K562 (cell line): ENCODE data around the gene POC1B. TPM values are rescaled to one million over a fixed set of nuclear protein-coding genes. Genes with fewer than 3 reads are reported as not detected.

Source experiments
- ATAC-seq: fragments of 200-7000 bp; cut with Tn5 transposase; 3 replicates; pipeline ENCODE4 v1.9.1; 2020; ENCODE audit warnings: moderate library complexity
- BruUV-seq: library from RNA; stranded (reverse); fragments of 400-500 nt; replicated peaks from 2 replicates; lab custom pipeline; 2021; lab: Mats Ljungman, UMichigan
- CTCF ChIA-PET: fragments of 300-600 bp; formaldehyde crosslinking; extraction: SDS; loops from one replicate; lab custom pipeline; 2021; ENCODE audit warnings: low intra/inter-chr PET ratio; lab: Yijun Ruan, JAX
- POLR2A ChIA-PET: fragments of 300-600, 350-650 bp; sonication (Branson Sonifier 250); formaldehyde crosslinking; extraction: SDS; loops from one replicate; lab custom pipeline; 2021; ENCODE audit warnings: antibody characterized with exemption, inconsistent platforms; lab: Yijun Ruan, JAX
- DNase-seq, 4 experiments: peaks; one replicate each; pipeline versions ENCODE4 v3.0.0 to v3.0.0-alpha.2; 2011 to 2018; ENCODE audit warnings: low spot score in 3 of 4, mixed read lengths in 3 of 4; ENCODE audit errors: extremely low read depth in 1 of 4
- FAIRE-seq: peaks from 2 replicates; lab custom pipeline; 2011; peaks lifted over from hg19 to GRCh38; lab: Jason Lieb, UNC
- H2AFZ ChIP-seq: 2 replicates; pipeline ENCODE4 v1.6.0; 2011; ENCODE audit warnings: low read depth, low read length, control low read depth, inconsistent platforms
- H3K27ac ChIP-seq: fragments of 200-600 bp; 3 replicates; pipeline ENCODE4 v1.8.0; 2011; ENCODE audit warnings: low read depth, mild to moderate bottlenecking, control low read depth, inconsistent platforms, low read length, moderate library complexity, mixed read lengths; ENCODE audit errors: extremely low read depth
- H3K27me3 ChIP-seq, 2 experiments: fragments of 300-600 bp in 1 of 2; 2 replicates in 1 of 2; 3 replicates in 1 of 2; pipeline versions ENCODE4 v1.6.0 to v1.8.0; 2011; ENCODE audit warnings: inconsistent platforms in 2 of 2, low read length in 2 of 2, mild to moderate bottlenecking in 1 of 2, mixed read lengths in 1 of 2, moderate library complexity in 1 of 2; ENCODE audit not compliant: control insufficient read depth in 2 of 2, insufficient read depth in 2 of 2
- H3K36me3 ChIP-seq: fragments of 300-600 bp; 3 replicates; pipeline ENCODE4 v1.8.0; 2011; ENCODE audit warnings: mild to moderate bottlenecking, low read length, inconsistent platforms; ENCODE audit not compliant: control insufficient read depth, insufficient read depth
- H3K4me1 ChIP-seq, 2 experiments: fragments of 200-600 bp in 1 of 2; replicated peaks in 1 of 2; 2 replicates in 1 of 2; 3 replicates in 1 of 2; pipeline versions ENCODE4 v1.5.1 to v1.8.0; 2011; ENCODE audit warnings: inconsistent platforms in 2 of 2, low read length in 2 of 2, mild to moderate bottlenecking in 1 of 2, mixed read lengths in 1 of 2, moderate library complexity in 1 of 2; ENCODE audit not compliant: control insufficient read depth in 2 of 2, insufficient read depth in 2 of 2
- H3K4me2 ChIP-seq: 2 replicates; pipeline ENCODE4 v1.6.1; 2011; ENCODE audit warnings: low read length, control low read depth, inconsistent platforms, mixed read lengths; ENCODE audit not compliant: insufficient read depth
- H3K4me3 ChIP-seq: fragments of 200-600 bp; sonication (generic), shearing (Covaris generic); 2 replicates; pipeline ENCODE4 v1.5.1; 2016; ENCODE audit warnings: control low read depth, inconsistent platforms
- H3K79me2 ChIP-seq: fragments of 200-600 bp; 3 replicates; pipeline ENCODE4 v1.8.0; 2011; ENCODE audit warnings: low read length, inconsistent platforms; ENCODE audit not compliant: control insufficient read depth, insufficient read depth
- H3K9ac ChIP-seq, 2 experiments: 2 replicates each; pipeline versions ENCODE4 v1.6.0 to v1.6.1; 2011; ENCODE audit warnings: low read depth in 2 of 2, low read length in 2 of 2, control low read depth in 1 of 2, inconsistent platforms in 1 of 2, mild to moderate bottlenecking in 1 of 2, mixed read lengths in 1 of 2; ENCODE audit not compliant: insufficient read depth in 1 of 2
- H3K9me1 ChIP-seq: one replicate; pipeline ENCODE4 v1.6.0; 2011; ENCODE audit warnings: inconsistent platforms, mild to moderate bottlenecking, low read length, moderate library complexity; ENCODE audit not compliant: control insufficient read depth, insufficient read depth
- H3K9me3 ChIP-seq: replicated peaks from 2 replicates; pipeline ENCODE4 v1.5.1; 2011; ENCODE audit warnings: low read depth, low read length, inconsistent platforms; ENCODE audit not compliant: control insufficient read depth, insufficient read depth
- H4K20me1 ChIP-seq: replicated peaks from 2 replicates; pipeline ENCODE4 v1.6.1; 2011; ENCODE audit warnings: low read length, inconsistent platforms, mixed read lengths; ENCODE audit not compliant: control insufficient read depth, insufficient read depth
- CHD7 ChIP-seq: fragments of 200-600 bp; sonication (generic); IDR thresholded peaks from one replicate; pipeline ENCODE4 v1.6.1; 2012; ENCODE audit warnings: mild to moderate bottlenecking, low read depth, low read length, inconsistent platforms
- E2F4 ChIP-seq: sonication (generic); formaldehyde crosslinking; IDR thresholded peaks from 2 replicates; pipeline ENCODE4 v1.8.0; 2022; ENCODE audit warnings: mild to moderate bottlenecking, low read depth, missing genetic modification reagents
- FOSL1 ChIP-seq: fragments of 200-800 bp; sonication (Bioruptor generic); conservative IDR thresholded peaks from 2 replicates; pipeline ENCODE4 v1.6.1; 2016; ENCODE audit warnings: missing genetic modification characterization, missing compliant biosample characterization
- NFIC ChIP-seq: fragments of 450-650 bp; IDR thresholded peaks from 2 replicates; pipeline ENCODE4 v1.6.1; 2017; ENCODE audit warnings: mild to moderate bottlenecking, inconsistent platforms
- ZNF280A ChIP-seq: fragments of 450-650 bp; IDR thresholded peaks from 2 replicates; pipeline ENCODE4 v1.6.1; 2018; ENCODE audit warnings: mild to moderate bottlenecking, low read depth; ENCODE audit not compliant: partially characterized antibody
- WGBS: fragments of 100-300 bp; shearing (Covaris generic); methylation state at CpG from one replicate; pipeline ENCODE4 v1.1.6; 2016; ENCODE audit warnings: low coverage, mixed read lengths; ENCODE audit not compliant: insufficient coverage; ENCODE audit errors: missing lambda C conversion rate; 5-methylcytosine and 5-hydroxymethylcytosine counted together
- in situ Hi-C: fragments of 300-500 bp; cut with MboI; formaldehyde crosslinking; loops from 4 replicates; pipeline ENCODE4 v1.15.0; 2018; ENCODE audit warnings: inconsistent platforms, mixed read lengths
- intact Hi-C: fragments of 100-400 bp; cut with micrococcal nuclease; formaldehyde crosslinking; loops from 2 replicates; pipeline ENCODE4 v1.14.2; 2022
- polyA plus RNA-seq, 8 experiments: library from polyadenylated mRNA; depleted of rRNA in 4 of 8; stranded (reverse) in 5 of 8; unstranded in 3 of 8; fragments of >200 nt; fragmentation: Nextera tagmentation in 2 of 8; fragmentation: Illumina TruSeq in 1 of 8; extraction: Ambion mirVana in 2 of 8; extraction: Trizol in 1 of 8; gene quantifications; 2 replicates each; pipeline versions ENCODE4 v1.2.1 to v1.2.3, GENCODE V29; 2011 to 2014; ENCODE audit warnings: inconsistent platforms in 1 of 8, missing spikeins in 1 of 8
- total RNA-seq, 7 experiments: library from RNA; depleted of rRNA in 6 of 7; stranded (reverse); fragments of >200 nt in 6 of 7; fragmentation: Illumina TruSeq in 2 of 7; extraction: Trizol in 2 of 7; gene quantifications; 2 replicates each; pipeline versions ENCODE4 v1.2.1 to v1.2.3, GENCODE V29; 2011 to 2021; ENCODE audit warnings: low replicate concordance in 1 of 7

POC1B gene
- total and polyA plus RNA-seq, 9 of the 15 experiments (the other 6 are each of a cell fraction or from before 2014, with no cell fraction given) = 4.5 to 16.1 (median 10.4) TPM

DNA sequence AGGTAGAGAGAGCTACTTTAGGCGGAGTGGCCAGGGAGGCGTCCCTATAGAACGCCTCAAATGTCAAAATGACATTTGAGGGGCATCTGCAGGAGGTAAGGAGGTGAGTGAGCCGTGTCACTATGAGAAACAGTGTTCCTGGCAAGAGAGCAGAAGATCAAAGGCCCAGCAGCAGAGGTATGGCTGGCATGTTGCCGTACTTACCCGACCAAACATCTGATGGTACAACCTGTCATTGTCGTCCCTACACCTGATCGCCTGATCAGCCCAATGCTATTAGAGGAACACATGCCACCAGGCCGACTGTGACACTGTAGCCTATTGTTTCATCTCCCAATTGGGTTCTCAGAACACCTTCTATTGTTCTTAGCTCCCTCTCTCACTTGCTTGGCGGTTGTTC is 33.9 kb upstream of the POC1B start (continued):
- no peak for TF ChIP-seq ZNF280A
- TF ChIP-seq, all 486 proteins: peak for 0

- FAIRE-seq (no peak), DNase-seq (no peak), ATAC-seq (no peak)
- Histone ChIP-seq H3K9me3 (no peaks in the 10 kb centered on the region), H3K36me3 (no peaks in the 10 kb centered on the region), H3K4me3 (no peak overlapping the region), H3K4me1 (no peaks in the 10 kb centered on the region), H3K9ac (no peak overlapping the region), H3K27ac (no peak overlapping the region), H2AFZ (no peak overlapping the region), H3K27me3 (no peaks in the 10 kb centered on the region), H4K20me1 (no peaks in the 10 kb centered on the region), H3K79me2 (no peaks in the 10 kb centered on the region), H3K4me2 (no peak overlapping the region), H3K9me1 (no peaks in the 10 kb centered on the region)
- in situ Hi-C loops = no loop called here
- POLR2A ChIA-PET = interaction anchor here (0.8 kb wide), 1 partner anchor 10 kb away, joined by 3 read pairs; no protein-coding TSS in a partner anchor
- no TSS peak for BruUV-seq
- intact Hi-C loops = no loop called here
- CTCF ChIA-PET = no interaction called here
- TF ChIP-seq E2F4 = no peak
- TF ChIP-seq FOSL1 (tag) = 0 out of 2 replicates have a peak, but pooled peaks have one; percentile 23
- peak; percentile 83 for TF ChIP-seq NFIC
- TF ChIP-seq CHD7 = no peak
- 38% methylated on average over 2 of the region's 2 CpGs for whole genome bisulfite sequencing
These were observed 31.1 kb upstream of the POC1B start for GRCh38 chr12:89556976-89557375.
